Tibial nerve (tissue), 4 donors: ENCODE measurements around the gene PFN3. TPM values are rescaled to one million over a fixed set of nuclear protein-coding genes. Genes with fewer than 3 reads are reported as not detected.

ENCODE experiments used
- DNase-seq, 2 donors: peaks; one replicate each; pipeline ENCODE4 v3.0.0-alpha.2; 2019; ENCODE audit warnings: low spot score in 2 of 2
- H3K27ac ChIP-seq, 4 donors: fragments of 200-600 bp; sonication (generic) in 3 of 4; one replicate each; pipeline ENCODE4 v1.5.1; 2017 to 2019; ENCODE audit warnings: mild to moderate bottlenecking in 1 of 4
- H3K27me3 ChIP-seq, 2 donors: fragments of 200-600 bp; sonication (generic) in 1 of 2; one replicate each; pipeline versions ENCODE4 v1.5.1 to v1.6.0; 2017 to 2019
- H3K36me3 ChIP-seq, 3 donors: fragments of 200-600 bp; sonication (generic); one replicate each; pipeline ENCODE4 v1.5.1; 2018 to 2019
- H3K4me1 ChIP-seq, 4 donors: fragments of 200-600 bp; sonication (generic) in 3 of 4; one replicate each; pipeline ENCODE4 v1.5.1; 2017 to 2019
- H3K4me3 ChIP-seq, 4 donors: fragments of 200-600 bp; sonication (generic) in 3 of 4; one replicate each; pipeline ENCODE4 v1.5.1; 2017 to 2019; ENCODE audit warnings: mild to moderate bottlenecking in 1 of 4, moderate library complexity in 1 of 4
- H3K9me3 ChIP-seq, 4 donors: fragments of 200-600 bp; sonication (generic) in 3 of 4; one replicate each; pipeline ENCODE4 v1.5.1; 2017 to 2019
- CTCF ChIP-seq, 5 experiments: fragments of 200-600 bp in 3 of 5; fragments of 450-650 bp in 2 of 5; sonication (generic) in 3 of 5; IDR thresholded peaks; one replicate each; pipeline ENCODE4 v1.5.1; 2016 to 2019; ENCODE audit warnings: antibody characterized with exemption in 5 of 5, mild to moderate bottlenecking in 3 of 5, moderate library complexity in 2 of 5
- EP300 ChIP-seq, 2 donors: sonication (generic); formaldehyde crosslinking; IDR thresholded peaks; one replicate each; pipeline ENCODE4 v1.6.1; 2017; ENCODE audit warnings: antibody characterized with exemption in 2 of 2, mild to moderate bottlenecking in 1 of 2
- POLR2A ChIP-seq, 2 donors: fragments of 450-650 bp; IDR thresholded peaks; one replicate each; pipeline ENCODE4 v1.6.1; 2017; ENCODE audit warnings: antibody characterized with exemption in 2 of 2, mild to moderate bottlenecking in 2 of 2, moderate library complexity in 2 of 2
- WGBS, 2 donors: methylation state at CpG; one replicate each; pipeline ENCODE4 v1.1.5; 2018; 5-methylcytosine and 5-hydroxymethylcytosine counted together
- total RNA-seq, 4 donors: library from RNA; depleted of rRNA; stranded (reverse); fragments of >200 nt; gene quantifications; one replicate each; pipeline ENCODE4 v1.1.0, GENCODE V29; 2016

The PFN3 gene
- not detected for total RNA-seq

DNA sequence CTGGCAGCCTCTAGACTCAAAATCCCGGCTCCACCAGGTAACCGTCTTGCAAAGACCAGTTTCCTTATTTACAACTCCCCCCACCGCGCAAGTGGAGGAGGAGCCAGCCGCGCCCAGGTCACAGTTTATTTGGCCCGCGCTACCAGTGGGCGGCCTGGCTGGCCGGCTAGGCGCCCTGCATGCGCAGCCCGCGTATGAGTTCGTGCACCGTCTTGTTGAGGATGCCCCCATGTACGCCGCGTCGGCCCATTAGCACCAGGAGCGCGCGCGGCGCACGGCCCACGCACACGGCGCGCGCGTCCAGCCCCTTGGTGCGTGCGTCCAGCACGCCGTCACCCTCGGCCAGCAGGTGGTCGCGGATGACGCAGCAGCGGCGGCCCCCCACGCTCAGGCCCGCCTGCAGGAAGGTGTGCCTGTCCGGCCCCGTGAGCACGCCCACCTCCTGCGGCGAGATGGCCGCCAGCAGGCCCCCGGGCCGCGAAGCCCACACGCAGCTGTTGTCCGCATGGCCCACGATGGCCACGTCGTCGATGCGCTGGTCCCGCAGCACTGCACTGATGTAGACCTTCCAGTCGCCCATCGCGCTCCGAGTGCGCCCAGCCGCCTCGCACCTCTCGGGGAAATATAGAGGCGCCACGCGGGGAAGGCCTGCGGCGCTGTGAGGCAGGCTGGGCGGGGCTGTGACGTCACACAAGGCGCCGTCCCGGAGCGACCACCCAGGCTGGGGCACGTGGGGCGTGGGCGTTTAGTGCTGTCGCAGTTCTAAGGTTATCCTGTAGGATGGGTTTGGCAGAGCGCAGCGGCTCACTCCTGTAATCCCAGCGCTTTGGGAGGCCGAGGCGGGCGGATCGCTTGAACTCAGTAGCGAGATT is at the start of gene PFN3:
Gene PFN3 (minus strand): TSS at position 665 of the 872 bp plus-strand sequence. CDS start 85 bp downstream, at position 580.
- TF ChIP-seq POLR2A (IDR thresholded peaks at IDR 0.05): no peak
- no peak for TF ChIP-seq EP300 (IDR thresholded peaks at IDR 0.05)
- TF ChIP-seq CTCF (IDR thresholded peaks at IDR 0.05): peak in 1 of 5 experiments; percentile 14

DNA sequence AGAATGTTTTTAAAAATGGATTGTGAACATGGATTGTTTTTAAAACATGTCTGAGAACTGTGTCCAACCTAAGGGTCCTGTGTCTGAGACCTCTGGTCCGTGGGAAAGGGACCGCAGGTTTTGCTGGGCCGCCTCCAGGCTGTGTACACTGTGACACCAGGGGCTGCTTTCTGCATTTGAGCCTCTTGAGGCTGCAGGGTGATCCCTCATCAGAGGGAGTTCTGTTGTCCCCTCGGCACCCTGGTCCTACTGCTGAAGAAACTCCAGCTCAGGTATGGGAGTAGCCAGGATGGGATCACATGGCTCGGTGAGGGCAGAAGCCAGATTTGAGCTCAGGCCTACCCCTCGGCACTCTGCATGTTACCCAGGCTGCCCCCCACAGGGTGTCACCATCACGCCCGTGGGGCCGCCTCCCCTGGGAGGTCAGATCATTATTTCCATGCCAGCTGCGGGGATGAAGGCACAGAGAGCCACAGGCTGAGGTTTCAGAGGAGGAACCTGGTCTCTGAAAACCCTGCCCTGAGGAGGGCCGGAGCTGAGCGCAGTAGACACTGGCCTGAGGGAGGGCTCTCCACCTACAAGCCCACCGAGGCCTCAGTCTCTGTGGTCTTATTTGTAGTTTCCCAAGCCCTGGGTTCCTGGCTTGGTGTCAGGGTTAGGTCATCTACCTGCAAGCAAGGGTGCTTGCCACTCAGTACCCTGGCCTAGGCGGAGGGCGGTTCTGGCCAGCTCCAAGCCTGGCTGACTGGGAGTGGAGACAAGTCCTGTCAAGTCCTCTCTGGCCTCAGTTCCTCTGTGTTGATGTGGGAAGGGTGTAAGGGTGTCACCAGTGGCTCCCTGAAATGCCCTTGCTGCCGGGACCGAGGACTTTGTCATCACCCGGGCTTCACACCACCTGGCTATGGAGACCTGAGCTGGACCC is 48.9 kb upstream of the PFN3 start:
- Histone ChIP-seq H3K4me3 (no peak overlapping the region), H3K36me3 (no peaks in the 10 kb centered on the region), H3K27me3 (peaks cover 0 to 40% of the 10 kb centered on the region in 2 donors), H3K4me1 (peaks cover 0 to 41% (median 33%) of the 10 kb centered on the region in 4 donors), H3K27ac (peak overlapping the region in 2 of 4 donors; percentile 4 to 25), H3K9me3 (no peaks in the 10 kb centered on the region)
- TF ChIP-seq EP300 (IDR thresholded peaks at IDR 0.05) (no peak), POLR2A (IDR thresholded peaks at IDR 0.05) (no peak)
- DNase-seq: no peak
- WGBS, 2 donors: 90 to 91% methylated on average over 14 to 18 of the region's 18 CpGs

More for the DNA sequence above, at the start of gene PFN3:
- H3K9me3 ChIP-seq: no peaks in the 10 kb centered on the region
- peaks cover 0 to 44% (median 25%) of the 10 kb centered on the region in 4 donors for H3K4me1 ChIP-seq
- peak within 1 kb of the TSS in 1 of 4 donors; percentile 3 for H3K4me3 ChIP-seq
- H3K27ac ChIP-seq: no peak within 1 kb of the TSS
- H3K36me3 ChIP-seq: no peaks in the 10 kb centered on the region
- H3K27me3 ChIP-seq: peaks cover 3 to 87% of the 10 kb centered on the region in 2 donors
- WGBS, 2 donors: 15 to 27% methylated on average over 22 to 63 of the region's 92 CpGs
- DNase-seq: no peak

- Histone ChIP-seq H3K4me3 (no peak overlapping the region), H3K9me3 (no peaks in the 10 kb centered on the region), H3K27me3 (peaks cover 0 to 40% of the 10 kb centered on the region in 2 donors), H3K27ac (peak overlapping the region in 2 of 4 donors; percentile 84 to 90), H3K4me1 (peaks cover 0 to 32% (median 23%) of the 10 kb centered on the region in 4 donors), H3K36me3 (no peaks in the 10 kb centered on the region)
- whole genome bisulfite sequencing, 2 donors: 65 to 69% methylated on average over 6 of the region's 6 CpGs
- TF ChIP-seq POLR2A (IDR thresholded peaks at IDR 0.05): no peak
- DNase-seq: no peak
Measured at GRCh38 chr5:177448244-177448950, 47.9 kb upstream of the PFN3 start.

DNA sequence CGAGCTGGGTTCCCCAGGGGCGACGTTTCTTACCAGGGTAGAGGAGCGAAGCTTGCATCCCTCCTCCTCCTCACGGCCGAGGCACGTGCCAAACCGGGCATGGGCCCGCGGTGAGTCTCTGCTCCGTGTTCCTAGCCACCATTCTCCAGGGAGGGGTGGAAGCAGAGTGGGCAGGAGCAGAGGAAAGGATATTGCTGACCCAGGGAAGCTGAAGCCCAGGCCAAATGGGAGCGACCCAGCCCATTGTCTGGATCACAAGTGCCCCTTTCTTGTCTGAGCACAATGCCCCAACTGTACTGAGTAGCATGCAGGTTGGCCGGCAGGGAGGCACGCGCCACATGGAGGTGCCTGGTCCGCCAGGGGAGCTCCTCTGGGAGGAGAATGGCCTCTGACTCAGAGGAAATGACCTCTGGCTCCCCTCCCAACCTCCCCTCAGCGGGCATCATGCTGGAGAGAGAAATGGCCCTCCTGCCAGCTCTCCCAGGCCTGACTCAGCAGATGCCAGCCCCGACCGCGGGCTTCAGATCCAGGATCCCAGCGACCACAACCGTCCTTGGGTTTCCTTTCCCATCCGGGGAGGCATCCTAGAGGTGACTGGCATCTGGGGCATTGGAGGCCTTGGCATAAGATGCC is 47.3 kb upstream of the PFN3 start:
- peak overlapping the region; percentile 46 to 78 (median 56) for H3K4me3 ChIP-seq
- DNase-seq: no peak

DNA sequence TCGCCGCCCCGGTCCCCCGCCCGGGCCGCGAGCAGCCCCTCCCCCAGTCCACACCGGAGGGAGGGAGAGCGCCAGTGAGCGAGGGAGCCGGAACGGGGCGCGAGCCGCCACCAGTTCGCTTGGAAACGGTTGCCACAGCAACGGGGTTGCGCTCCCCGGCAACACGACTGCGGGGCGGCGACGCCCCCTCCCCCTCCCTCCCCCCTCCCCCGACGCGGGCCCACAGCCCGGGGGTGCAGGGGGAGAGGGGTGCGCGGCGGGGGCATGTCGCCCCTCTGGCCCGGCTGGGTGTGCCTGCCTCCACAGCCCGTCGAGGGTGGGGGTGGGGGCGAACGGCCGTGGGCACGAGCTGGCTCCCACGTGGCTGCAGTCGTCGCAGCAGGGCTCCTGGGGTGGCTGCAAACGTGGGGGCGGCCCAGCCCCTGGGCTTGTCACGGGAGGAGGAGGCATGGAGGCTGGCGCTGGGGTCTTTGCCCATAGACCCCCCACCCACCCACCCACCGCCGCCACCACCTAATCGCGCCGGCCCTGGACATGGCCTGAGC is 46.7 kb upstream of the PFN3 start:
- Histone ChIP-seq H3K4me1 (peaks cover 0 to 32% (median 22%) of the 10 kb centered on the region in 4 donors), H3K27ac (peak overlapping the region; percentile 72 to 90 (median 84)), H3K36me3 (peaks cover 0 to 8% (median 0%) of the 10 kb centered on the region in 3 donors), H3K27me3 (peaks cover 0 to 30% of the 10 kb centered on the region in 2 donors), H3K4me3 (peak overlapping the region; percentile 46 to 78 (median 56)), H3K9me3 (no peaks in the 10 kb centered on the region)
- WGBS, 2 donors: 0 to 1% methylated on average over 17 to 20 of the region's 52 CpGs
- no peak for TF ChIP-seq CTCF (IDR thresholded peaks at IDR 0.05)
- TF ChIP-seq EP300 (IDR thresholded peaks at IDR 0.05): no peak
- no peak for TF ChIP-seq POLR2A (IDR thresholded peaks at IDR 0.05)
- DNase-seq: no peak

More for the DNA sequence above, 47.3 kb upstream of the PFN3 start:
- Histone ChIP-seq H3K36me3 (peaks cover 0 to 2% (median 0%) of the 10 kb centered on the region in 3 donors), H3K9me3 (no peaks in the 10 kb centered on the region), H3K27ac (peak overlapping the region; percentile 72 to 90 (median 84)), H3K27me3 (peaks cover 0 to 36% of the 10 kb centered on the region in 2 donors), H3K4me1 (peaks cover 0 to 32% (median 22%) of the 10 kb centered on the region in 4 donors)
- WGBS, 2 donors: 6 to 14% methylated on average over 16 to 19 of the region's 23 CpGs
- TF ChIP-seq EP300 (IDR thresholded peaks at IDR 0.05) (peak in 1 of 2 donors; percentile 75), POLR2A (IDR thresholded peaks at IDR 0.05) (no peak)
